Raji (cell line): ENCODE results near the gene GLG1.

Experiments
- POLR2A ChIP-seq: IDR thresholded peaks from 2 replicates; pipeline ENCODE4 v1.6.1; 2011; ENCODE audit warnings: low read depth, low read length, control low read depth; ENCODE audit not compliant: insufficient read depth

The GLG1 gene

DNA sequence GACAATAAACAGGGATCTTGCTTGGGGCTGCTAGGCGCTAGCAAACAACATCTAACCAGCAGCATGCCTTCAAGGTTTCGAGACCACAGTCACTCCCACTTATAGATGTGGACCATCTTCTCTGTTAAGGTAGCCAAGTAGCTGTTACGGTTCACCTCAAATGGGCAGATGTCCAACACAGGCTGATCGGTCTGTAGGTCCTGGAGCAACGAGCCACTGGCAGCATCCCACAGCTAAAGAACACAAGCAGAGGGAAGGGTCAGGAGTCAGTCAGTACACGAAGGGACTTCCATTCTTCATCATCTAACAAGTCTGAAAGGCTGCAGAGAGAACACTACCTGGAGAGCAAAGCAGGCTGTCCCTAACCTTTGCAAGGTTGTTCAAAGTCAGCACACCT lies 16.9 kb upstream of the GLG1 start:
- TF ChIP-seq POLR2A = no peak

DNA sequence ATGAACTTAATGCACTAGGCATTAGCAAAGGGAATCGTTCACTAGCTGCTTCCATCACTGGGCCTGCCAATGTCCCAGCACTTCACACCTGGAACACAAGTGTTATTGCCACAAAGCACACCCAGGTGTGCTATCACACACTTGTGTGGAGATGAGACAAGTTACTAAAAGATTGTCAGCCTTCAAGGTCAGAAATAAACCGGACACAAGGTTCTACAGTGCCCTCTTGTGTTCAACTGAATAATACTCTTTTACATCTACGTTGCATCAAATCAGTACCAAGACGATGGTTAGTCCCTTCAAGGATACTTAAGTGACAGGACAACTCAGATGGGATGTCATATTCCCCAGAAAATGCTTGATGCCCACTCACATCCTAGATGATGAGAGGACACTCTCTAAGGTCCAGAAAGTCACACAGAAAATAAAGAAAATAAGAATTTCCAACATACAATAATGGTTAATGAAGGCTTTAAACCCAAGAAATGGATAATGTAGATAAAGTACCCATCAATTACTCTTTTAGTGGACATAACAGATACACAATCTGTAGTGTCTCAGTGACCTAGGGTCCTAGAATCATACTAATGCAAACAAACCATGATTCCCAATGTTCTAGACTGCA lies 16.4 kb upstream of the GLG1 start:
- TF ChIP-seq POLR2A = no peak

DNA sequence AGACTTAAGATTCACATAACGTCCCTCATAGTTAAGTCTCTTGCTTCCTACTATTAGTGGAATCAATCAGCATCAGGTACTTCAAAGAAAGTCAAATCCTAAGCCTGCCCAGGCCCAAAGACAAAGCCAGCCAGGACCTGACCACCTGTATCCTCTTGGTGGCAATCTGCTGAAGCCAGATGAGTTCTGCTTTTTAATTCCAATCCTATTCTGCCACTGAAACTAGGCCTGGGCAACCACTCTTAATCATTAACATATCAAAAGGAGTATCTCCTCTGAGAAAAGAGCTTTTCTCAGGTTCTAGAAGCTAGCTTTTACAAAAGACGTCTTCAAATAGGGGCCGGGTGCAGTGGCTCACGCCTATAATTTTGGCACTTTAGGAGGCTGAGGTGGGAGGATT lies 15.1 kb upstream of the GLG1 start:
- TF ChIP-seq POLR2A = no peak

DNA sequence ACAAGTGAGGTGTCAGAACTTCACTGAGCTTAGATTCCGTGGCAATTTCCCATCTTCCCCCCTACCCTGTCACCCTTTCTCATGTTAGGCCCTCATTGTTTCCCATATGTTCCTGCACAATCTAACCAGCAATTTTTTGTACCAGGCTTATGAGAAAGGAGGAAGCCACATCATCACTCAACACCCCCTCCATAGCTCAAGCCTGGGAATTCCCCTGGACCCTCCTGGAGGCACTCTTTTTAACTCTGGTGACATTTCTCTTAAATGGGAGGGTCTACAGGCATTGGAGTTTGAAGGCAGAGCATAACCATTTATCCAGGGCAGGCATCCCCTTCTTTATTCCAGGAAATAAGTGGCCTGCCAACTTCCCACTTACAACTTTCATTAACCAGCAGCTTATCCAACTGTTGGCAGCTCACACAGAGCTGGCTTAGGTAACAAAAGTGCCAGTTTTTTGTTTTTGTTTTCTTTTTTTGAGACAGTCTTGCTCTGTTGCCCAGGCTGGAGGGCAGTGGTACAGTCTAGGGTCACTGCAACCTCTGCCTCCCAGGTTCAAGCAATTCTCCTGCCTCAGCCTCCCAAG lies 10.4 kb upstream of the GLG1 start:
- TF ChIP-seq POLR2A = no peak

DNA sequence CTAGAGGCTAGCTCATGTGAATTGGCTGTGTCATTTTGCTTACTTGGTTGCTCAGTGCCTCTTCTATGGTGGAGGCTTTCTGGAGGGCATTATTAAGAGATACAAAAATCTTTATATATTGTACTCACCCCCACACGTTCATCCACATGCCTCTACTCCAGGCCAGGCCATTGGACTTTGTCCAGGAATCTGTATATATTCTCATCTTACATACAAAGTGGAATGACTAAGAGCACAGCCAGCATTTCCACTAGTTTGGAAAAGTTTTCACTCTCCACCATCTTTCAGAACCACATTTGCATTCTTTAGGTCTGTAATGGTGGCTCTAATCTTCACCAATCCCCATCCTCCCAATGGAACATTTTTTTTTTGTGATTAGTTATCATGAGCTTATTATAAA lies 4.8 kb upstream of the GLG1 start:
- no peak for TF ChIP-seq POLR2A

DNA sequence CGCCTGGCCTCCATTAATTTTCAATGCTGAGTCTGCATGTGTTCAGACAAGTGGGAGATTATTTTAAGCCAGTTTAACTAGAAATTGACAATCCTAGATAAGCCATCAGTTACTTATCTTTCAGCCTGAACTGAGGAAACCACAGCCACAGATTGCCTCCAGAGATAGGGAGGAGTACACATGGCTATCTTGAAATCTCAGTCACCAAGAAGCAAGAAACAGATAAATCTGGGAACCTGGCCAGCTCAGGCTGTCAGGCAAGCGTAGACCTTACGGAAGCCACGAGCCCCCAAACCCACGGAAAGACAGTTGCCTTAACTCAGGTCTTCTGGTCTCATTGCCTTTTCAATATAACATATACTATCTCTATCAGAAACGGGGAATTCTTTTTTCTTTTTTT lies 2.0 kb upstream of the GLG1 start:
- no peak for TF ChIP-seq POLR2A

DNA sequence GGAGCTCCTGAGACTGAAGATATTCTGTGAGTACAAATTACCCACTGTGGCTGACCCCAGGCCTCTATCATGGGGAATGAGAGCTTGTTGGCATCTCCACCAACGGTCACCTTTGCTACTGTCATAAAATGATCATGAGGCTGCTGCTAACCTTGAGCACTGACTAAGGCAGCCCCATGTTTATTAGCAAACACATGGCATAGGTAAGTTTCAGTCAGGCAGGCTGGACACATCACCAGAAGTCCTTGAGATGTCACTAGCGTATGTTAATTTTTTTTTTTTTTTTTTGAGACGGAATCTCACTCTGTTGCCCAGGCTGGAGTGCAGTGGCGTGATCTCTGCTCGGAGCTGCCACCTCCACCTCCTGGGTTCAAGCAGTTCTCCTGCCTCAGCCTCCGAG lies 1.5 kb upstream of the GLG1 start:
- no peak for TF ChIP-seq POLR2A

DNA sequence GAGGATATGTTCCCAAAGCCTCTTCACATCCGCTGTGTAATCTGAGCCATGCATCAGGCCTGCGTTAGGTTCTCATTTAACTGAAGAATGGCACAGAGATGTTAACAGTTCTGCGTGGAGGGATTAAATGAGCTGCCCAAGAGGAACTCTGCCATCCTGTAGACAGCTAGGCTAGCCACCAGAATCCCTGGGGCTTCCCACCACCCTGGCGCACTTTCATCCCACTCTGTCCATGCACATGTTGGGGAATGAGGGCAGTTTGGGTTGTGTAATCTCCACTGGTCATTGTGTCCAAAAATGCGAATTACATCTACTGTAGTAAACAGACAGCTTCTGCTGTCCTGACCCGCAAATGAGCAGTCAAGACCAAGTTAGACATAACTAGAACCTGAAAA lies 1.0 kb upstream of the GLG1 start:
- TF ChIP-seq POLR2A = no peak

DNA sequence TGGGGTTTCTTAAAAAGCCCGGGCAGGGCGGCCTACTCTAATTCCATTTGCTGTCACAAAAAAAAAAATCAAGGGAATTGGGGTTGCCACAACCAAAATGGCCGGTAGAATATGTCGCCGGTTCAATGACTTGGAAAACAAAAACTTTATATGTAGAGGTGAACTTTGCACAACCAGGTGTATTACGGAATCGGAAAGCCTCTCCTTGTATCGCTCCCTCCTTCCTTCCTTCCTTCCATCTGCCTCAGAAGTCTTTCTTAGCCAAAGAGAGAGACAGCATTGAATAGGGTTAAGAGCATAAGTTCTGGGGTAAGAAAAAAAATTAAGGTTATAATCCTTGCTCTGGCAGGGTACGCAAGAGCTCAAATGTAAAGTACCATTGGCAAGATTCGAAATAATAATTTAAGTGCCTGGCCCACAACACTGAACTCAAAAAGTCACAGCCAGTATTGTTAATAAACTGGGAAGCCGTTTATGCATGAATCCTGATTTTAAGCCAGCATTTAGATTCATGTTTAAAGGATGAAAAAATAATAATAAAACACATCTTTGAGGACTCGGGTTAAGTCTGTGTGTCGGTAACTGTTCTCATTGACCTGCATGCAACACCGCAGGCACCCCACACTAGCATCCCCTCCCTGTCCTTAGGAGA lies 522 bp upstream of the GLG1 start:
- no peak for TF ChIP-seq POLR2A

DNA sequence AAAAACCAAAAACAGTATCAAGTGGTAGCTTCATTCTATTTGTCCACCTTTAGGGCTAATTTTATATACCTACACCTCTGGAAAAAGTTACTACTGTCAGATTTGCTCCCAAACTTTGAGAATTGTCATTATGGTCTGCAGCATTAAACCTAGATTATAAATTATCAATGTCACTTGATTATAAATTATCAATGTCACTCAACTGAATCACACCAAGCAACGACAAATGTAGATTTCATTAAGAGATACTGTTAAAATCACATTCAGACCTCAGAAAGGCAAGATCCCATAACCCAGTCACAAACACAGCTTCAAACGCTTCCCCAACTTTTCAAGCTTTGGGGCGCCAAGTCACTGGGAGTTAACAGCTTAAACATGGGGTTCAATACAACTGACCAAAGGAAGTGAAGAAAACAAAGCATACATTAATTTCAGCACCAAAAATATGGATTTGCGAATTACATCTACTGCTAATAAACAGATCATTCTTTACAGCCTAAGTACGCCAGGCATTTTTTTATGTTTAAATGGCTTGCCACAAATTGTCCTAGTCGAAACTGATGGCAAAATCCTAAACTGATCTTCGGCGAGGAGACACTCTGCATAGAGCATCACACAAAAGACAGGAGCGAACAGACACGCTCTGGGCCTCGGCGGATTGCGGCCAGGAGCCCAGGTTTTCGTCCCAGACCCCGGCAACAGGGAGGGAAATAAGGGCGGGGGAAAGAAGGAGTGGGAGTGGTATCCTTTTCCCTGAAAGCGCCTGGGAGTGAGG lies 981 bp downstream of the GLG1 start:
- TF ChIP-seq POLR2A = no peak

DNA sequence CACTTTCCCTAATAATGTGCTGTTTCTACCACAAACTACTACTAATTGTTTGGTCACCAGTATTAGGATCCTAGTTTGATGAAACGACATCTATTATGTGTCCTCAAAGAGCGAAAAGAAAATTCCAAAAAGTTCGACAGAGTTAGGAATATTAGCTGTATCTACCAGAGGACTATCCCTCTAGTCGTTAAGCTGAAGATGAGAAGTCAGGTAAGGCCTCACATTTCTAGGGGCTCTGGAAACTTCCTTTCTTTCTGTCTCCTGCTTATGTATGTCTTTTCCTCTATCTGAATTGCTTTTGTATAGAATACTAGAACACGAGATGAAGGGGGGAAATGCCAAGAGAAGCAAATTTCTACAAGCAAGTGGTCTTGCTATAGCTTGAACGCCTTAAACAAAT lies 1.6 kb downstream of the GLG1 start:
- TF ChIP-seq POLR2A = no peak

DNA sequence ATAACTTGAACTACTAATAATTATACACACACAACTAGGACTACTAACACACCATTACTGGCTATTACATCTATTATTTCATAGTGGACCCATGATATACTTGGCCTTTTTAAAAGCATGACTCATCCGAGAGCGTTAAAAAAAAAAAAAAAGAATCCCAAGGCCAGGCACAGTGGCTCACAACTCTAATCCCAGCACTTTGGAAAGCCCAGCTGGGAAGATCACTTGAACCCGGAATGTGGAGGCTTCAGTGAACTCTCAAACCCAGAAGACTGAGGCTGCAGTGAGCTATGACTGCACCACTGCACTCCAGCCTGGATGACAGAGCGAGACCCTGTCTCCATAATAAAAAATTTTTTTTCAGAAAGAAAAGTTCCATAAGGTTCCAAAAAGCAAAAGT lies 3.1 kb downstream of the GLG1 start:
- TF ChIP-seq POLR2A = no peak

DNA sequence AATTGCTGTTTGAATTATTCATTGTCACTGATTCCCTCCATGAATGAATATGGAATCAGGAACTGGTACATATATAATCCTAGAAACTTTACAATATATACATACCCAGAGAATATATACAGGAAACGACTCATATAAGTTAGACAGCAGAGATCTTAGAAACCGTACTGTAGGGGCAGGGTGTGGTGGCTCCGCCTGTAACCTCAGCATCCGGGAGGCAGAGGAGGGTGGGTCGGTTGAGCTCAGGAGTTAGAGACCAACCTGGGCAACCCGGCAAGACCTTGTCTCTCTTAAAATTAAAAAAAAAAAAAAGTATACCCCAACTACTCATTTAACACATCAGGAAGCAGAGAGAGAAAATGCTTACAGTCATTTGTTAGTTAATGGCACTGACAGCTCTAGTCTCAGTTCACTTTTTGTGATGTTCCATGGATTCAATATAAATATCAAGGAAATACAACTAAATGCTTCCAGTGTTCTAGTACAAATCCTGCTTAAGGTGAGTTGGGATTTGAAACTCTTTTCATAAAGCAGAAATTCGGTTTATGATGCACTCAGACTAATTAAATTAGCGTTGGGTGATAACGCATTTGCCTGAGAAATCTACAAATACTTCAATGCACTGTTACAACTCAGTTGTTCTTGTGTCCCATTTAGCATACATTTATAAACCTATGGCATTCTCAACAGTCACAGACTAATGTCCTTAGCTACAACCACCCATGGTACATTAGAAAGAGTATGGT lies 5.6 kb downstream of the GLG1 start:
- no peak for TF ChIP-seq POLR2A

DNA sequence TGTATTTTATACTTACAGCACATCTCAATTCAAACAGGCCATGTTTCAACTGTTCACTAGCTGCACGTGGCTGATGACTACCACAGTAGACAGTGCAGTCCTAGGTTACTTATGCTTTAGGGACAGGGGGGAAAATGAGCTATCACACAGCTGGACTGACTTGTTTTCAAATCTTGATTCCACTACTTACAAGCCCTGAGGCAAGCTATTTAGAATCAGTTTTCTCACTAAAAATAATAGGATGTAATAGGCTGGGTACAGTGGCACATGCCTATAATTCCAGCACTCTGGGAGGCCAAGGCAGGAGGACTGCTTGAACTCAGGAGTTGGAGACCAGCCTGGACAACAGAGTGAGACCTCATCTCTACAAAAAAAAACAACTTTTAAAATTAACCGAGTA lies 10.3 kb downstream of the GLG1 start:
- no peak for TF ChIP-seq POLR2A

DNA sequence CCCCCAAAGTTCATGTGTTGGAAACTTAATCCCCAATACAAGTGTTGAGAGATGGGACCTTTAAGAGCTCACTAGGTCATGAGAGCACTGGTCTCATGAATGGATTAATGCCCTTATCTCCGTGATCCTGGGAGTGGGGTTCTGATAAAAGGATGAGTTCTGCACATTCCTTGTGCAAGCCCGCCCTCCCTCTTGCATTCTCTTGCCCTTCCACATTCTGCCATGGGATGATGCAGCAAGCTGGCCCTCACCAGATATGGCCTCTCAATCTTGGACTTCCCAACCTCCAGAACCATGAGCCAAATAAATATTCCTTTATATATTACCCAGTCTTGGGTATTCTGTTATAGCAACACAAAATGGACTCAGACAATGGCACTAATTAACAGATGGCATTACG lies 14.1 kb downstream of the GLG1 start:
- TF ChIP-seq POLR2A = no peak
